ENCODE data around the gene CC2D2B. TPM values are rescaled to one million over a fixed set of nuclear protein-coding genes. Genes with fewer than 3 reads are reported as not detected.

The CC2D2B gene
- total and polyA plus RNA-seq, 2 of the 8 experiments (the other 6 are each of a cell fraction or from before 2014, with no cell fraction given), result 0.09 to 0.71 TPM

DNA sequence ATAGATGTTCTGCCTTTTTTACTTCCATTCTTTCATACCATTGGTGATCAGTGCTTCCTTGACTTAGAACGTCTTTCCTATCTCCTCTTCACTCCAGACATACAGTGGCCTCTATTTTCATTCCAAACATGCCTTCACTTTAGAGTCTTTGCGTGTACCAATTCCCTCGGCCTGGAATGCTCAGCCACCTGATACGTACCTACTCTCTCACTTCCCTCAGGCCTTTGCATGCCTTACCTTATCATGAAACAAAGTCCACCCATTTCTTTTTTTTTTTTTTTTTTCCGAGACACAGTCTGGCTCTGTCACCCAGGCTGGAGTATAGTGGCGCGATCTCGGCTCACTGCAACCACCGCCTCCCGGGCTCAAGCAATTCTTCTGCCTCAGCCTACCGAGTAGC lies 133.4 kb downstream of the CC2D2B start:
- H2AFZ ChIP-seq (ENCODE audit: low read length), result no peak overlapping the region
- H3K4ac ChIP-seq (replicated peaks; ENCODE audit: insufficient read length, low read depth, low read length), result no peak overlapping the region
- CTCF ChIA-PET (ENCODE audit: partially characterized antibody), result no interaction called here

More for the DNA sequence above, 133.4 kb downstream of the CC2D2B start:
- no peaks in the 10 kb centered on the region for H3K79me1 ChIP-seq (ENCODE audit: low read depth, low read length)
- H2BK5ac ChIP-seq (ENCODE audit: low read depth, low read length), result no peak overlapping the region
- POLR2A ChIA-PET (ENCODE audit: partially characterized antibody), result no interaction called here
- H2BK20ac ChIP-seq (ENCODE audit: low read length), result no peak overlapping the region
- H4K8ac ChIP-seq (ENCODE audit: extremely low read depth, insufficient read depth, low read length), result no peak overlapping the region
- no peak overlapping the region for H2BK15ac ChIP-seq (ENCODE audit: low read length)
- H2AK5ac ChIP-seq (ENCODE audit: low read depth, low read length), result no peak overlapping the region
- H4K5ac ChIP-seq (ENCODE audit: insufficient read length, low read depth, low read length), result no peak overlapping the region
- no peak overlapping the region for H3K9ac ChIP-seq (replicated peaks in 1 of 4; ENCODE audit: extremely low read depth in 1 of 4, low read depth in 3 of 4, low read length in 3 of 4)
- H3K4me2 ChIP-seq (ENCODE audit: insufficient read depth in 1 of 2, low read depth in 2 of 2, low read length in 2 of 2), result no peak overlapping the region
- H2BK120ac ChIP-seq (replicated peaks; ENCODE audit: low read depth, low read length), result no peak overlapping the region
- WGBS, 2 experiments (ENCODE audit: extremely low coverage in 1 of 2, insufficient coverage in 1 of 2, insufficient read length in 1 of 2, insufficient replicate concordance in 2 of 2, low coverage in 1 of 2, low lambda C conversion rate in 2 of 2, missing lambda C conversion rate in 1 of 2), result 87% methylated on average over 10 of the region's 11 CpGs; no CpG with 5 or more reads in 1 of the 2 experiments
- H3K27me3 ChIP-seq (replicated peaks in 1 of 4; ENCODE audit: control insufficient read depth in 3 of 4, extremely low read depth in 1 of 4, insufficient read depth in 3 of 4, low read length in 3 of 4), result peaks cover 0 to 9% (median 4%) of the 10 kb centered on the region in 4 experiments; a peak in 5 of 7 replicates
- DNase-seq (ENCODE audit: low read depth in 1 of 2, low spot score in 2 of 2), result no peak
- H4K20me1 ChIP-seq (replicated peaks in 1 of 2; ENCODE audit: control insufficient read depth in 1 of 2, insufficient read depth in 2 of 2, low read length in 2 of 2), result peaks cover 0 to 2% of the 10 kb centered on the region in 2 experiments
- no peak overlapping the region for H3K27ac ChIP-seq (ENCODE audit: low read depth, low read length)
- peaks cover 11% of the 10 kb centered on the region for H3K23me2 ChIP-seq (ENCODE audit: low read depth, low read length)
- H3K23ac ChIP-seq (ENCODE audit: insufficient read length), result peak overlapping the region; percentile 83
- no peaks in the 10 kb centered on the region for H3K4me1 ChIP-seq (replicated peaks in 1 of 4; ENCODE audit: control insufficient read depth in 3 of 4, insufficient read depth in 4 of 4, low read length in 3 of 4)
- H3K56ac ChIP-seq (replicated peaks; ENCODE audit: insufficient read length, low read depth, low read length), result no peak overlapping the region
- H3K79me2 ChIP-seq (ENCODE audit: control insufficient read depth in 1 of 2, insufficient read depth in 2 of 2, low read length in 2 of 2), result peaks cover 7 to 23% of the 10 kb centered on the region in 2 experiments; a peak in 3 of 4 replicates
- 0 out of 4 replicates have a peak, but pooled peaks cover 0 to 3% of the 10 kb centered on the region in 2 experiments for H3K9me3 ChIP-seq (ENCODE audit: insufficient read depth in 2 of 2, low read depth in 1 of 2, low read length in 1 of 2)
- no peak overlapping the region for H2BK12ac ChIP-seq (ENCODE audit: low read depth, low read length)
- H3K14ac ChIP-seq (ENCODE audit: insufficient read length), result no peak overlapping the region
- TF ChIP-seq CBX5 (IDR thresholded peaks at IDR 0.05; ENCODE audit: low read depth, low read length) (no peak), CHD2 (IDR thresholded peaks at IDR 0.05; ENCODE audit: low read length) (no peak), KDM5A (IDR thresholded peaks at IDR 0.05; ENCODE audit: low read length) (no peak), TCF12 (IDR thresholded peaks at IDR 0.05; ENCODE audit: low read depth, low read length) (no peak), KDM1A (IDR thresholded peaks at IDR 0.05; ENCODE audit: borderline replicate concordance, low read length) (no peak)
- H3K18ac ChIP-seq (ENCODE audit: extremely low read depth, low read length), result no peak overlapping the region
- H3K36me3 ChIP-seq (ENCODE audit: control insufficient read depth in 2 of 4, insufficient read depth in 4 of 4, low read length in 3 of 4), result no peaks in the 10 kb centered on the region
- no peak for FAIRE-seq
- H3K4me3 ChIP-seq (ENCODE audit: extremely low read depth in 1 of 4, insufficient read depth in 2 of 4, low read depth in 3 of 4, low read length in 4 of 4), result no peak overlapping the region
- no peak overlapping the region for H4K91ac ChIP-seq (replicated peaks; ENCODE audit: insufficient read length, low read length)

All from H1 (cell line).